Stimulated activated CD8-positive, alpha-beta memory T cell treated with anti-CD3 and anti-CD28 coated beads, Interleukin-15, amount 100 ng/mL, for 1 hour (primary cell): ENCODE measurements around the gene FOCAD.
A peak's percentile ranks its signal among the peaks of the same experiment; 100 is the strongest.
"Not testable (repeated sequence)": the region's sequence is repeated elsewhere in the genome, so short reads cannot be mapped to it uniquely, and the experiment has no call there.

Experiments
- DNase-seq: peaks from one replicate; pipeline ENCODE4 v3.0.0-alpha.2; 2020; ENCODE audit warnings: low read depth

Gene FOCAD

DNA sequence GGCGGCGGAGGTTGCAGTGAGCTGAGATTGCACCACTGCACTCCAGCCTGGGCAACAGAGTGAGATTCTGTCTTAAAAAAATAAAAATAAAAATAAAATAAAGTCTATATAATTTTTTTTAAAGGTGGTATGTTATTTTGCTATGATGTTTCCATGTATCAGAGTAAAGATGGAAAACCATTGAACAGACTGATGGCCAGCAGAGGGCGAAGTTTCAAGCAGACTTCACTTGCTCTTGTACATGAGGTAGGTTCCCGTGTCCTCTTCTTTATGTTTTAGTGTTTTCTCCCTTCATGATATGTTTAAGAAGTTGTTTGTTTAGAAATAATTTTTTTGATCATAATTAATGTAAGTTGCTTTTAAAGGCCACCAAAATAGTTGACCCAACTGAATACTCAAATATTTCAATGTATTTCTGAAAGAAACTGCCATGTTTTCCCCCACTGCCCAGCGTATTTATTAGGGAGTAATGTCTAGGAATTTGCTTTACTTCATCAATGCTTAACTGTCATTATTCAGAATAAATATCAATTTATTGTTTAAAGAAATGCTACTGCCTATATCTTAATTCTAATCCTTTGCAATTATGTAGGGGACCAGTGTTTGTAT lies 201.0 kb downstream of the FOCAD start:
- peak; percentile 37 for DNase-seq

DNA sequence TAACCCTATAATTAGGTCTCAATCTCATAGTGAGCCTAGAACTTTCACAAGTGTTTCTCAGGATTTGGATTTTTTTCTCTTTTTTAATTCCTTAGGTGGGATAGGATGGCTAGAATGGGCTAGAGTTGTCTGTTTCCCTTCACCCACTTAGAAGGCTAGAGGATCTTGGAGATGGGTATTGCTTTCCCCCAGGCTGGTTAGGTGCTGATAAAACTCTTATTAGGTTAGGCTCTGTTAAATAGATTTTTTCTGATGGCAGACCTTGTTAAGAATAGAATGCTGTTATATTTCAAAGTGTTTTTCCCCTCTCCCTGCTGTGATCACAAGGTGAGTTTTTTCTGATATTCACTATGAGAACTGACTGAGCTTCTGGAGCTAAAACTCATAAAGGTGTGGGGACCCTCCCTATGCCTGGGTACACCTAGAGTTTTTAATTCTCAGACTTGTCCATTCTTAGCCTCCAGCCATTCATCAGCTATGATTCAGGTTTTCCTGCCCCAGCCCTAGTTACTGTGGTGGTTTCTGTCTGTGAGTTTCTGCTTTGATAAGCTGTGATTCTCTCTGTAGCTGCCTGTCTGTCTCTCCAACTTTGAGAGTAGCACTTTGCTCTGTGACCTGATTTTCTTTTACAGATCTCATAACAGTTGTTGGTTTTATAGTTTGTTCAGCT lies 215.0 kb downstream of the FOCAD start:
- DNase-seq = no peak

GRCh38 chr9:20903212-20903611 lies 219.2 kb downstream of the FOCAD start:
- DNase-seq = no peak

DNA sequence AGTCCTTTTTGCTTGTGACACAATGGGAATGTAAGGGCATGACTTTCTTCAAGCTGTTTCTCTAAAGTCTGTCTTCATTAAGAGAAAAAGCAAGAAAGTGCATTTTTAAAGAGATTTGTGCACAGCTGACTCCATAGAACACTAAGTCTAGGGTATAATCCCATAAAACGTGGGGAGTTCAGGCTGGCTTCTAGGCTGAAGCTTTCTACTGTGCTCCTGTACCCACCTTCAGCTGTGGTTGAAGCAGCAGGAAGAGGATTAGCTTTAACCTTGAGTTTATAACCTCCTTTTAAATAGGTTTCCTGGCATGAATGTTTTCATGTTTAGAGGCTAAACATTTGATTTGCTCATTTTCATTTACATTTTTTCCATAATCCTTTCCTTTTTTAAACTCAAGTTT lies 220.9 kb downstream of the FOCAD start:
- no peak for DNase-seq

DNA sequence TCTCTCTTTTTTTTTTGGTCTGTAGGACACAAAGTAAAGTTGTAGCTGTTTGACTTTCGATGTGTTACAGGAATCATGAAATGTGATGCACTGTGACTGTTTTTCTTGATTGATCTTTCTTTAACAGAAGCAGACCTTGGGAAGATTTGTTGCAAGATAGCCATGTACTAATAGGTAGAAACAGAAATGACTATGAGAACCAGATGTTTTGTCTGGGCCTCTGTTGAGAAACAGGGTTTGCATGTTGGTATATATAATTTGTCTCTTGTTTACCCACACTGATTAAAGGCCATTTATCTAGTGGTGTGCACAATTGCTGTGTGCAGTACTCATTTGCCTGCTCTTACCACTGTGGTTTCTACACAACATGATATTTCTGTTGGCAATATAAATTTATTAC lies 222.3 kb downstream of the FOCAD start:
- no peak for DNase-seq

DNA sequence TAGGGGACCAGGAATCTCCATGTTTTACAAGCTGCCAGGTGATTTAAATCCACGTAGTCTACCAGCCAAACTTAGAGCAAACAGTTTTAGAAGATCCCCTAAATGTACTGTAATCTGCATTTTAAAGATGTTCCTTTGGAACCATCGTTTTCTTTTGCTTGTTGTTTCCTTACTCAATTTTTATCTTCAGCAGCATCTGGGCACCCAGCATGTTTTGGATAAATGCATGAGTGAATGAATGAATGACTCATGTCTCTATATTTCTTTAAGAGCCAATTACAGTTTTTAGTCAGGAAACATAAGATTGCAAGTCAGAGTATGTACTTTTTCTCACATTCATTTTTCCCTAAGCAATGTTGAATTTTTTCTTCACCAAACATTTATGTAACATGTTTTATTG lies 224.4 kb downstream of the FOCAD start:
- DNase-seq = no peak

DNA sequence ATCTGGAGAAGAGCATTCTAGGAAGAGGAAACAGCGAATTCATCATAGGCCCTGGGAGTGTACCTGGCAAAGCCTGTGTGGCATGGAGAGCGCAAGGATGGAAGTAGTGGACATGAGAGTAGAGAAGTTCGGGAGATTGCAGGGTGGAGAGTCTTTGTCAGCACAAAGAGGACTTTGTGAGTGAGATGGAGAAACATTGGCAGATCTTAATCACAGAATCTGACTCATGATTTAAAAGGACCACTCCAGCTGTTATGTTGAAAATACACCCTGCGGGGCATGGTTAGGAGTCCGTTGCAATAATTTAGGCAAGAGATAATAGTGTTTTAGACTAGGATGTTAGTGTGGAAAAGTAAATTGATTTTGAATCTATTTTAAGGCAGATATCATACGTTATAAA lies 230.5 kb downstream of the FOCAD start:
- DNase-seq = no peak

GRCh38 chr9:20921362-20921761 lies 237.3 kb downstream of the FOCAD start:
- DNase-seq = no peak

GRCh38 chr9:20925256-20926045 lies 241.4 kb downstream of the FOCAD start:
- no peak for DNase-seq

GRCh38 chr9:20929276-20929675 lies 245.2 kb downstream of the FOCAD start:
- no peak for DNase-seq

DNA sequence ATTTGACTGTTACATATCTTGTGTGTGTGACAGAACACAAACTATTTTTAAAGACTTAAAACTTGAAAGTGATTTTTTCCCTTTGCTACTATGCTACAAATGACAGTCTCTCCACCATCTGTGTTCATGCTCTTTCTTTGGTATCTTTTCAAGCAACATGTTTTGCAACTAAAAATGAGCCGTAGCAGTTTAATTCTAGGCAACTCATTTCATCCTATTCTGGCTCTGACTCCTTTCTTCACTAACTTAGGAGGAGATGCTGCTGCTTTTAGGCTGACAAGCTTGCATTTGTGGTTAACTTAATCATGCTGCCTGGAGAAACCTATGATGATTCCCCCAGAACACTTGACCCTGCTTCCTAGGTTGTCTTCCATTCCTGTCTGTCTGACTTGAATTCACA lies 246.8 kb downstream of the FOCAD start:
- no peak for DNase-seq

- DNase-seq = no peak
Observed at GRCh38 chr9:20940447-20941173, 256.6 kb downstream of the FOCAD start.

GRCh38 chr9:20941174-20941690 lies 257.2 kb downstream of the FOCAD start:
- DNase-seq = no peak

GRCh38 chr9:20944507-20944906 lies 260.4 kb downstream of the FOCAD start:
- no peak for DNase-seq

DNA sequence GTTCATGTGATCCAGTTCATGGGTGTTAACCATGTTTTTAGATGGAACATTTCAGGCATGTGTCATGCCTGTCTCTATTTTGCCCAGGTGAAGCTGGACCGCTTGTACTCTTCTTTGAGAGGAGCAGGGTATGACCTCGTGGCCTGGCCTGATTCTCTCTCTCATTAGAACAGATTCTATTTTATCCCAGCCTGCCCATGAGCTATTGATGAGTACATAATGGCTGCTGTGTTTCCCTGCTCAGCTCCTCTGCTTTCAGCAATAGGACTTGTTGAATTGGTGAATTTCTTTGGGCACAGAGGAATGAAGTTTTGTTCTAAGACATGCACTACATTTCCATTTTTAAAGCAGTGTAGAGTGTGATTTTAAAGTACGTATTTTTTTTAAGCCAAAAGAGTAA lies 261.2 kb downstream of the FOCAD start:
- DNase-seq = no peak

DNA sequence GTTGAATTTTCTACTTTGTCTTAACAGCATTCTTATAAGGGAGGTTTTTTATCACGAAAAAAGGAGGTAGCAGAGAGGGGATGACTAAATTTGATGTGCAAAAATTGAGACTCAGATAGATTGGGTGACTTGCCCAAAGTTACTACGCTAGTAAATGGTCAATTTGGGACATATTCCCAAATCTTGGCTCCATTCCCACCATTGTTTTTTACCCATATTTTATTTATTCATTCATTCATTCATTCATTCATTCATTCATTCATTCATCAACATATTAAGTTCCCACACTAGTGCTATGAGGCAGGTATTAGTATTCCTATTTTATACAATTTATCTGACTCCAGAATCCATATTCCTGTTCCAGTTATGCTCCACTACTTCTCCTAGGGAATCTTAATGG lies 261.8 kb downstream of the FOCAD start:
- DNase-seq = no peak

DNA sequence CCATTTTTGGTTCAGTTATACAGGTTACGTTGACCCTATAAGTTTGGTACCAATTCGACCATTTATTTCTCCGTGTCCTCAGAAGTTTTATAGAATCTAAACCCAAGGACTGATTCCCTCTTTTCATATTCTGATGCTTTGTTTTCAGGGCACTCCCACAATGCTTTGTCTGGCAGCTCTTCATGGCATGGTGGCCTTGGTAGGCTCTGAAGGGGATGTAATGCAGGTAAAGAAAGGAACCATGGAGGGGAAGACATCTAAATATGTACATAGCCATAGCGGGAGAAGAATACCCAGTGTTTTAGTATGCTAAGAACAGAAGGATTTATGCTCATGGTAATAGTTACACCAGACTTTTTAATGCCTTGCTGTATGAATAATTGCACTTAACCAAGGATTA lies 264.6 kb downstream of the FOCAD start:
- no peak for DNase-seq

- no peak for DNase-seq
Observed at GRCh38 chr9:20950707-20951106, 266.6 kb downstream of the FOCAD start.

DNA sequence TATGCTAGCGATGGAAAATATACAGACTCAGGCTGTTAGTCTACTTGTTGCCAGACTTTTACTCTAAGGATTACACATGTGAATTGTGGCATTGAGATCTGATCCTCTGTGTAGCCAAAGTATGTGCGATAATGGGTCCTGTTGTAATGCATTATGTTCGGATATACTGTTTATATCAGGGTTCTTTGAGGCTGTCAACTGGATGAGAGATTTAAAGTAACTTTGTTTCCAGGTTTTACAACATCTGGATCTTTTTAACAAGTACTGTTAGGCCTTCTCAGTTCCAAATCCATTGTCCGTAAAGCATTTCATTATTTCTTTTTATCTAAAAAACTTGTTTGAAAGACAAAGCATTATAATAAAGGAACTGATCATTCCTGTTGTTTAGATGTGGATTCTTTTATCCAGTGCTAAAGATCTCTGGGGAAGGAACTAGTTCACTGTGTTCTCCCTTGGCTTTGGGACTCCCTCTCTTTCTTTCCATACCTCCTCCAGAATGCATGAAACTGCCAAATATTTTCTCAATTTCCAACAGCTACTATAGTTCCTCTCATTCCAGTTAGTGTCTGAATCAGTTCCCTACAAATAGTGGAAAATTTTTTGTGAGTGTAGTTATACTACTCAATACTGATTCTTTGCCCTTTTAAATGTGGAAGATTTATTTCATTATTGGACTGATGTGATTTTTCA lies 278.6 kb downstream of the FOCAD start:
- no peak for DNase-seq

GRCh38 chr9:20972684-20973083 lies 288.6 kb downstream of the FOCAD start:
- no peak for DNase-seq

GRCh38 chr9:20973246-20973947 lies 289.3 kb downstream of the FOCAD start:
- DNase-seq = not testable (repeated sequence)
